Body of pancreas (tissue), 4 donors: Measurements from ENCODE around the gene GAL. TPM values are rescaled to one million over a fixed set of nuclear protein-coding genes. Genes with fewer than 3 reads are reported as not detected.

Source experiments
- ATAC-seq: fragments of 150-250 bp; one replicate; pipeline ENCODE4 v1.9.1; 2016
- DNase-seq, 4 donors: peaks; one replicate each; pipeline ENCODE4 v3.0.0-alpha.2; 2019
- H3K27ac ChIP-seq, 4 donors: fragments of 200-600 bp; sonication (generic); 1 replicate in 3 of 4; 2 replicates in 1 of 4; pipeline versions ENCODE4 v1.5.1 to v1.6.1; 2016 to 2019; ENCODE audit warnings: mild to moderate bottlenecking in 1 of 4, mixed read lengths in 1 of 4, moderate library complexity in 1 of 4
- H3K27me3 ChIP-seq, 2 donors: fragments of 200-600 bp; sonication (generic); one replicate each; pipeline ENCODE4 v1.6.0; 2016; ENCODE audit warnings: mild to moderate bottlenecking in 1 of 2
- H3K36me3 ChIP-seq, 2 donors: fragments of 200-600 bp; sonication (generic); replicated peaks in 1 of 2; 2 replicates each; pipeline ENCODE4 v1.5.1; 2016; ENCODE audit warnings: low read depth in 2 of 2; ENCODE audit not compliant: insufficient read depth in 1 of 2
- H3K4me1 ChIP-seq: fragments of 200-600 bp; sonication (generic); one replicate; pipeline ENCODE4 v1.6.0; 2016
- H3K4me3 ChIP-seq, 2 donors: fragments of 200-600 bp; sonication (generic); 1 replicate in 1 of 2; 2 replicates in 1 of 2; pipeline ENCODE4 v1.5.1; 2016 to 2019
- H3K9me3 ChIP-seq, 3 donors: fragments of 200-600 bp; sonication (generic); 1 replicate in 2 of 3; 2 replicates in 1 of 3; pipeline ENCODE4 v1.5.1; 2016
- POLR2A ChIP-seq, 3 donors: fragments of 450-650 bp; IDR thresholded peaks; one replicate each; pipeline ENCODE4 v1.6.1; 2016; ENCODE audit warnings: antibody characterized with exemption in 3 of 3, mild to moderate bottlenecking in 2 of 3
- WGBS, 2 donors: methylation state at CpG; one replicate each; pipeline ENCODE4 v1.1.5; 2017; 5-methylcytosine and 5-hydroxymethylcytosine counted together
- intact Hi-C: fragments of 100-400 bp; cut with DNase I; formaldehyde crosslinking; loops from one replicate; pipeline ENCODE4 v1.15.1; 2023
- total RNA-seq, 2 donors: library from RNA; depleted of rRNA; stranded (reverse); fragments of >200 nt; gene quantifications; one replicate each; pipeline ENCODE4 v1.1.0, GENCODE V29; 2016
- TF ChIP-seq, protein P1 (sequence below), 7 experiments: fragments of 450-650 bp in 4 of 7; fragments of 200-600 bp in 3 of 7; sonication (generic) in 3 of 7; IDR thresholded peaks; one replicate each; pipeline ENCODE4 v1.5.1; 2016 to 2019; ENCODE audit warnings: antibody characterized with exemption in 7 of 7

GAL gene
- total RNA-seq, 2 donors from 2014 or later, result 3.4 to 5.9 TPM

DNA sequence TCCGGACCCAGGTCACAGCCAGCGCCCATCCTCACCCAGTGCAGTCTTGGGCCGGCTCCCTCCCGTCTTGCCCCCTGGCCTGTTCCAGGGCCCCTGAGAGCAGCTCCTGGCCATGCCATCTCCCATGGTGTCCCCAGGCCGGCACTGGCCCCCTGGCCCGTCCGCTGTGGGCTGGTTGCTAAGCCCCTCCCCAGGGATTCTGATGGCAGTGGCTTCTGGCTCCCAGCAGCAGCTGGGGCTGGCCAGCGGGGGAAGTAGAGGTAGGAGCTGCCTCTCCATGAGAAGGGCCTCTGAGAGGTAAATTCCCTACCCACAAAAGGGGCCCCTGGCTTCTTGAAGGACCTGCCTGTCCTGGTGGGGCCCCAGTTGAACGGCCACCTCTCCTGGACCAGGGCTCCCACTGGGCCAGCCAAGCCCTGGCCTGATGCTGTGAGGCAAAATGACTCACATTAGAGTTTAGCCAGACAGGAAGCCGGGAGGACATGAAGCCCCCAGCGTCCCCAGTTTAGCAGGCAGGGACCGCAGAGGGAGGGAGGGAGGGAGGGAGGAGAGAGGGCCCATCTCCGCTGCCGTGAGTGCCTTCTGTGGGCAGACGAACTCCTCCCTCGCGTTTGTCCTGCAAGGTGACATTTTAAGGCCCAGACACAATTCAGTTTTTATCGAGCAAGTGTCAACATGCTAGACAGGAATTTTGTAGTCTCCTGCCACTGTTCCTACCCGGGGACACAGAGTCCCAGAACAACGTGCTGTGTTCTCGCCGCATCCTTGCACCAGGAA, 32.9 kb upstream of the GAL start:
- H3K27me3 ChIP-seq, result no peaks in the 10 kb centered on the region
- TF ChIP-seq, protein P1, sequence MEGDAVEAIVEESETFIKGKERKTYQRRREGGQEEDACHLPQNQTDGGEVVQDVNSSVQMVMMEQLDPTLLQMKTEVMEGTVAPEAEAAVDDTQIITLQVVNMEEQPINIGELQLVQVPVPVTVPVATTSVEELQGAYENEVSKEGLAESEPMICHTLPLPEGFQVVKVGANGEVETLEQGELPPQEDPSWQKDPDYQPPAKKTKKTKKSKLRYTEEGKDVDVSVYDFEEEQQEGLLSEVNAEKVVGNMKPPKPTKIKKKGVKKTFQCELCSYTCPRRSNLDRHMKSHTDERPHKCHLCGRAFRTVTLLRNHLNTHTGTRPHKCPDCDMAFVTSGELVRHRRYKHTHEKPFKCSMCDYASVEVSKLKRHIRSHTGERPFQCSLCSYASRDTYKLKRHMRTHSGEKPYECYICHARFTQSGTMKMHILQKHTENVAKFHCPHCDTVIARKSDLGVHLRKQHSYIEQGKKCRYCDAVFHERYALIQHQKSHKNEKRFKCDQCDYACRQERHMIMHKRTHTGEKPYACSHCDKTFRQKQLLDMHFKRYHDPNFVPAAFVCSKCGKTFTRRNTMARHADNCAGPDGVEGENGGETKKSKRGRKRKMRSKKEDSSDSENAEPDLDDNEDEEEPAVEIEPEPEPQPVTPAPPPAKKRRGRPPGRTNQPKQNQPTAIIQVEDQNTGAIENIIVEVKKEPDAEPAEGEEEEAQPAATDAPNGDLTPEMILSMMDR (IDR thresholded peaks at IDR 0.05), result no peak
- no peak for TF ChIP-seq POLR2A (IDR thresholded peaks at IDR 0.05)
- peaks cover 0 to 7% (median 0%) of the 10 kb centered on the region in 3 donors for H3K9me3 ChIP-seq
- no peak for DNase-seq
- no peak overlapping the region for H3K4me3 ChIP-seq
- WGBS, 2 donors, result 41 to 52% methylated on average over 5 to 21 of the region's 22 CpGs
- intact Hi-C loops, result no loop called here
- H3K36me3 ChIP-seq, result no peaks in the 10 kb centered on the region
- H3K27ac ChIP-seq, result no peak overlapping the region
- no peak for ATAC-seq
- H3K4me1 ChIP-seq, result no peaks in the 10 kb centered on the region

DNA sequence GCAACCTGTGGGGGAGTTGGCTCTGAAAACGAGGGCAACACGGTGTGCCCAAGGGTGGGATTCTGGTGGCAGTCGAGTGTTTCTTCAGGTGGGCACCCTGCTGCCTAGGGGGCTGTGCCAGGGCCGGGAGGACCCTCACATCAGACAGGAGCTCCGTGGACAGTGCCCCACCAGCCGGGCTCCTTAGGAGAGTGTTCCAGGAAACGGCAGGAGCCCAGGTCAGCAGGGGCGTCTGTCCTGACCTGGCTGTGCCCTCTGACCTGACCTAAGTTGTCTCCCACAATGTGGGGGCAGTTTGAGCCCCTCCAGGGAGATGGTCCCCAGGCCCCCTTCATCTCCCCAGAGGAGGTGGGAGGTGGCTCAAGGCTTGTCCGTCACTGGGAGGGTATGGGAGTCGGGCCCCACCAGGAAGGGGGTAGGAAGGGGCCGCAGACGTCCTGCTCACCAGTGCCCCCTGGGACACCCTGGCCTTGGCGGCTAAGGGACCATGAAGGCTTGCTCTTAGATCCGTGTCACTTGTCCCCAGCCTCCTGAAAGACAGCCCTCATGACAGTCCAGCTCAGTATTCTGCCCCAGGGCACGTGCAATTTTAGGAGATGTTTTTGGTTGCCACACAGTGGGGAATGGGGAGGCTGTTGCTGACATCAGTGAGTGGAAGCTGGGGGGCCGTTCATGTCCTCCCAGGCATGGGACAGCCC, 32.2 kb upstream of the GAL start:
- no peaks in the 10 kb centered on the region for H3K27me3 ChIP-seq
- intact Hi-C loops, result no loop called here
- H3K4me1 ChIP-seq, result no peaks in the 10 kb centered on the region
- no peak overlapping the region for H3K27ac ChIP-seq
- DNase-seq (no peak), ATAC-seq (no peak)
- no peaks in the 10 kb centered on the region for H3K36me3 ChIP-seq
- H3K4me3 ChIP-seq, result no peak overlapping the region
- TF ChIP-seq, protein P1 (IDR thresholded peaks at IDR 0.05), result no peak
- TF ChIP-seq POLR2A (IDR thresholded peaks at IDR 0.05), result no peak
- peaks cover 0 to 6% (median 0%) of the 10 kb centered on the region in 3 donors for H3K9me3 ChIP-seq
- WGBS, 2 donors, result 44 to 66% methylated on average over 2 to 16 of the region's 16 CpGs

DNA sequence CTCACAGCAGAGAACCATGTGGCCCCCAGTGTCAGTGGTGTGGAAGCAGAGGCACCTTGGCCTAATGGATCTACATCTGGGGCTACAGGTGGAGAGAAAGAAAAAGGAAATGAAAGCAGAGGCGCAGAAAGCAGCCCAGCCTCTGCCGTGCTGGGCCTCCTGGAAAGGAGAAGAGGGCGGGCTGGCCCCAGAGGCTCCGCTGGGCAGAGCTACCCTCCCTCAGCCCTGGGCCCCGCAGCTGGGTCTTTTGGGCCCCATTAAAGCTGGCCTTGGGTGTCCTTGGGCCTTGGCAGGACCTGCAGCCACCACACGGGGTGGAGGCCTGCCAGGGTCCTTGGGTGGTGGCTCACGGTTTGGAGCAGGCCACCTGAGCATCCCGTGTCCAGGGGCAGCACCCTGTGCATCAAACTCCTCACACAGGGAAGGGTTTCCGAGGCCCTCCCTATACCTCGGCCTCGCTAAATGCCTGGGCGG, 31.6 kb upstream of the GAL start:
- TF ChIP-seq, protein P1 (IDR thresholded peaks at IDR 0.05), result no peak
- TF ChIP-seq POLR2A (IDR thresholded peaks at IDR 0.05), result no peak
- no peak for ATAC-seq
- H3K27me3 ChIP-seq, result no peaks in the 10 kb centered on the region
- H3K9me3 ChIP-seq, result peaks cover 0 to 6% (median 0%) of the 10 kb centered on the region in 3 donors
- no peaks in the 10 kb centered on the region for H3K4me1 ChIP-seq
- no peaks in the 10 kb centered on the region for H3K36me3 ChIP-seq
- intact Hi-C loops, result no loop called here
- DNase-seq, result no peak
- no peak overlapping the region for H3K4me3 ChIP-seq
- 72 to 77% methylated on average over 6 to 11 of the region's 12 CpGs for WGBS, 2 donors
- H3K27ac ChIP-seq, result no peak overlapping the region

DNA sequence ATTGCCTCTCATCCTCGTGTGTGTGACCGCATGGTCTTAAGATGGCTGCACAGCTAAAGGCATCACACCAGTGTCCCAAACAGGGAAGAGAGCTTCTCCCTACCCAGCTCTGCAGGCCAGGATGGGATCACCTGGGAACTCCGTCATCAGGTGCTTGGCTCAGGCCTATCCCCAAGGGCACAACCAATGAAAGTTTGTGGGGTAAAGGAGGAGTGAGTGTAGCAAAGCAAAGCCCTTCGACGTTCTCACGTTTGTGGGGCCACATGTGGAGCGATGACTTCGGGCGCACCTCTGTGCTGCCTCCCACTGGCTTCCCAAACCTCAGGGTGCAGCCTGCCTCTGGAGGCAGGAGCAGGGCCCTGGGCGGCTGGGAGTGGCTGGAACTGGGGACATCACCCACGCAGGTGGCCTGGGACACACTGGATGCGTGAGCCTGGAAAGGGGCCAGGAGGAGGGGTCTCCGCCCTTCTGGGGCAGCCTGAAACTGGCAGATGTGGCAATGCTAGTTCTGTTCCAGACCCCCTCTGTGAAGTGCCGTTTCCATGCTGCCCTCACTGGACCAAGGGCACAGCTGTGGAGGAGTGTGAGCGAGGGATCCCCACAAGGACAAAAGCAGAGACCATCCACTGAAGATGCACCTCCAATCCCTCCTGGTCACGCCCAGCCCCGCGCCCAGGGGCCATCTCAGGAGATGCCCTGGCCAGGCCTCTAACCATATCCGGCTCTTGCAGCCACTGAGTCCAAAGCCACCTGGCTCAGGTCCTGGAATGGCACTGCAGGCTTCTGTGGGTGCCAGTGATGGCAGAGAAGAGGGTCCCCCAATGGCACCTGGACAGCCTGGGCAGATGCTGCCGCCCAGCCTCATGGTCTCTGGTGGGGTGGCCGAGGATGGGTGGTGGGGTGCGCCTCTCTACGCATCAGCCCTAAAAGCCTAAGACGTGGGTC, 30.6 kb upstream of the GAL start:
- TF ChIP-seq POLR2A (IDR thresholded peaks at IDR 0.05), result no peak
- TF ChIP-seq, protein P1 (IDR thresholded peaks at IDR 0.05), result no peak
- no peak for DNase-seq

More for the DNA sequence above, 30.6 kb upstream of the GAL start:
- ATAC-seq, result no peak
- no peaks in the 10 kb centered on the region for H3K36me3 ChIP-seq
- H3K4me3 ChIP-seq, result no peak overlapping the region
- H3K4me1 ChIP-seq, result no peaks in the 10 kb centered on the region
- no peaks in the 10 kb centered on the region for H3K27me3 ChIP-seq
- WGBS, 2 donors, result 78 to 87% methylated on average over 11 to 24 of the region's 24 CpGs
- H3K9me3 ChIP-seq, result peaks cover 0 to 6% (median 0%) of the 10 kb centered on the region in 3 donors
- H3K27ac ChIP-seq, result no peak overlapping the region
- intact Hi-C loops, result no loop called here
